Activated CD4-positive, alpha-beta T cell treated with anti-CD3 and anti-CD28 coated beads, Interleukin-2, amount 10 ng/mL, durations not matched to agents 7 days and 5 days (primary cell): ENCODE results near the gene DDX25. TPM values are rescaled to one million over a fixed set of nuclear protein-coding genes. Genes with fewer than 3 reads are reported as not detected.
A peak's percentile ranks its signal among the peaks of the same experiment; 100 is the strongest.

ENCODE experiments used
- CTCF ChIA-PET: fragments of 350-600 bp; sonication (Branson Sonifier 250); formaldehyde crosslinking; loops from one replicate; lab custom pipeline; 2021; ENCODE audit warnings: antibody characterized with exemption; lab: Charles Lee
- POLR2A ChIA-PET: fragments of 350-600 bp; sonication (Branson Sonifier 250); formaldehyde crosslinking; loops from one replicate; lab custom pipeline; 2021; ENCODE audit warnings: antibody characterized with exemption; lab: Charles Lee
- DNase-seq: peaks from one replicate; pipeline ENCODE4 v3.0.0-alpha.2; 2020
- H3K27ac Mint-ChIP-seq: one replicate; pipeline ENCODE4 v1.8.0; 2021; ENCODE audit warnings: mild to moderate bottlenecking, moderate library complexity, mixed read lengths
- H3K27me3 Mint-ChIP-seq: one replicate; pipeline ENCODE4 v1.8.0; 2021; ENCODE audit warnings: mixed read lengths
- H3K36me3 Mint-ChIP-seq: one replicate; pipeline ENCODE4 v1.8.0; 2021; ENCODE audit warnings: low read depth, mixed read lengths
- H3K4me1 Mint-ChIP-seq: one replicate; pipeline ENCODE4 v1.8.0; 2021; ENCODE audit warnings: mixed read lengths
- H3K4me3 Mint-ChIP-seq: one replicate; pipeline ENCODE4 v1.8.0; 2021; ENCODE audit warnings: mild to moderate bottlenecking, moderate library complexity, mixed read lengths
- H3K9me3 Mint-ChIP-seq: one replicate; pipeline ENCODE4 v1.8.0; 2021; ENCODE audit warnings: mixed read lengths
- total RNA-seq, 2 experiments: library from RNA; stranded (reverse); gene quantifications; one replicate each; pipeline ENCODE4 v1.2.3, GENCODE V29; 2021

The DDX25 gene
- total RNA-seq, 2 experiments from 2014 or later = 0.12 TPM; not detected in 1

- CTCF ChIA-PET = interaction anchor here (0.7 kb wide), 1 partner anchor 11 kb away, joined by 3 read pairs; no protein-coding TSS in a partner anchor
- Mint-ChIP-seq H3K9me3 (no peaks in the 10 kb centered on the region), H3K36me3 (no peaks in the 10 kb centered on the region), H3K27ac (no peak overlapping the region), H3K4me3 (no peak overlapping the region), H3K27me3 (peaks cover 27% of the 10 kb centered on the region), H3K4me1 (no peaks in the 10 kb centered on the region)
- no peak for DNase-seq
- POLR2A ChIA-PET = no interaction called here
Measured at GRCh38 chr11:125916683-125917347, 12.5 kb downstream of the DDX25 start.

- Mint-ChIP-seq H3K9me3 (no peaks in the 10 kb centered on the region), H3K27me3 (peaks cover 24% of the 10 kb centered on the region), H3K4me3 (no peak overlapping the region), H3K27ac (no peak overlapping the region), H3K36me3 (no peaks in the 10 kb centered on the region), H3K4me1 (no peaks in the 10 kb centered on the region)
- no peak for DNase-seq
- ChIA-PET CTCF (interaction anchor here (0.7 kb wide), 1 partner anchor 33 kb away, joined by 3 read pairs; no protein-coding TSS in a partner anchor), POLR2A (no interaction called here)
Measured at GRCh38 chr11:125918140-125918840, 14.0 kb downstream of the DDX25 start.

- H3K4me3 Mint-ChIP-seq = no peak overlapping the region
- peaks cover 23% of the 10 kb centered on the region for H3K27me3 Mint-ChIP-seq
- no peak for DNase-seq
- ChIA-PET CTCF (interaction anchor here (0.8 to 1.2 kb wide), 5 partner anchors 10 to 273 kb away, joined by 3 to 4 read pairs (median 3); partner anchors contain the start of gene PUS3), POLR2A (no interaction called here)
- H3K9me3 Mint-ChIP-seq = no peaks in the 10 kb centered on the region
- no peak overlapping the region for H3K27ac Mint-ChIP-seq
- no peaks in the 10 kb centered on the region for H3K4me1 Mint-ChIP-seq
- H3K36me3 Mint-ChIP-seq = no peaks in the 10 kb centered on the region
Measured at GRCh38 chr11:125921042-125921441, 16.7 kb downstream of the DDX25 start.

GRCh38 chr11:125922156-125922555 lies 17.8 kb downstream of the DDX25 start:
- H3K27me3 Mint-ChIP-seq = peaks cover 18% of the 10 kb centered on the region
- CTCF ChIA-PET = interaction anchor here (0.5 to 1.2 kb wide), 3 partner anchors 11 to 51 kb away, joined by 3 read pairs; no protein-coding TSS in a partner anchor
- no peaks in the 10 kb centered on the region for H3K36me3 Mint-ChIP-seq
- no peak for DNase-seq
- no peaks in the 10 kb centered on the region for H3K9me3 Mint-ChIP-seq
- H3K4me1 Mint-ChIP-seq = no peaks in the 10 kb centered on the region
- POLR2A ChIA-PET = no interaction called here
- H3K4me3 Mint-ChIP-seq = no peak overlapping the region
- H3K27ac Mint-ChIP-seq = no peak overlapping the region

GRCh38 chr11:125923012-125923579 lies 18.8 kb downstream of the DDX25 start:
- H3K4me3 Mint-ChIP-seq = no peak overlapping the region
- POLR2A ChIA-PET = no interaction called here
- no peak overlapping the region for H3K27ac Mint-ChIP-seq
- no peaks in the 10 kb centered on the region for H3K9me3 Mint-ChIP-seq
- peak; percentile 71 for DNase-seq
- H3K27me3 Mint-ChIP-seq = peaks cover 17% of the 10 kb centered on the region
- CTCF ChIA-PET = interaction anchor here (0.6 to 1.4 kb wide), 7 partner anchors 19 to 1497 kb away, joined by 3 to 5 read pairs (median 3); partner anchors contain the start of gene PUS3
- no peaks in the 10 kb centered on the region for H3K36me3 Mint-ChIP-seq
- H3K4me1 Mint-ChIP-seq = no peaks in the 10 kb centered on the region

- Mint-ChIP-seq H3K36me3 (no peaks in the 10 kb centered on the region), H3K27ac (no peak overlapping the region), H3K27me3 (peaks cover 13% of the 10 kb centered on the region), H3K9me3 (no peaks in the 10 kb centered on the region), H3K4me1 (no peaks in the 10 kb centered on the region), H3K4me3 (no peak overlapping the region)
- DNase-seq = no peak
- POLR2A ChIA-PET = no interaction called here
- CTCF ChIA-PET = interaction anchor here (0.6 to 1.4 kb wide), 6 partner anchors 18 to 1497 kb away, joined by 3 to 5 read pairs (median 3); partner anchors contain the start of gene PUS3
Measured at GRCh38 chr11:125923633-125924032, 19.3 kb downstream of the DDX25 start.

GRCh38 chr11:125924384-125925007 lies 20.2 kb downstream of the DDX25 start:
- no peak for DNase-seq
- ChIA-PET CTCF (interaction anchor here (1.3 to 1.4 kb wide), 2 partner anchors 9 to 21 kb away, joined by 4 to 5 read pairs; partner anchors contain the start of gene PUS3), POLR2A (no interaction called here)
- H3K9me3 Mint-ChIP-seq = no peaks in the 10 kb centered on the region
- H3K36me3 Mint-ChIP-seq = no peaks in the 10 kb centered on the region
- H3K4me3 Mint-ChIP-seq = no peak overlapping the region
- H3K27ac Mint-ChIP-seq = no peak overlapping the region
- H3K4me1 Mint-ChIP-seq = no peaks in the 10 kb centered on the region
- H3K27me3 Mint-ChIP-seq = peaks cover 12% of the 10 kb centered on the region

GRCh38 chr11:125925247-125925740 lies 21.0 kb downstream of the DDX25 start:
- no peak for DNase-seq
- ChIA-PET POLR2A (no interaction called here), CTCF (interaction anchor here (0.6 to 1.3 kb wide), 2 partner anchors 10 to 465 kb away, joined by 3 to 5 read pairs; no protein-coding TSS in a partner anchor)
- H3K4me3 Mint-ChIP-seq = no peak overlapping the region
- H3K27ac Mint-ChIP-seq = no peak overlapping the region
- peaks cover 15% of the 10 kb centered on the region for H3K27me3 Mint-ChIP-seq
- H3K9me3 Mint-ChIP-seq = no peaks in the 10 kb centered on the region
- H3K4me1 Mint-ChIP-seq = no peaks in the 10 kb centered on the region
- no peaks in the 10 kb centered on the region for H3K36me3 Mint-ChIP-seq

GRCh38 chr11:125925804-125926203 lies 21.5 kb downstream of the DDX25 start:
- H3K36me3 Mint-ChIP-seq = no peaks in the 10 kb centered on the region
- ChIA-PET POLR2A (no interaction called here), CTCF (no interaction called here)
- no peak for DNase-seq
- no peak overlapping the region for H3K27ac Mint-ChIP-seq
- no peak overlapping the region for H3K4me3 Mint-ChIP-seq
- no peaks in the 10 kb centered on the region for H3K4me1 Mint-ChIP-seq
- no peaks in the 10 kb centered on the region for H3K9me3 Mint-ChIP-seq
- peaks cover 13% of the 10 kb centered on the region for H3K27me3 Mint-ChIP-seq

- H3K27me3 Mint-ChIP-seq = peaks cover 13% of the 10 kb centered on the region
- DNase-seq = no peak
- ChIA-PET CTCF (no interaction called here), POLR2A (no interaction called here)
- no peaks in the 10 kb centered on the region for H3K4me1 Mint-ChIP-seq
- no peak overlapping the region for H3K27ac Mint-ChIP-seq
- H3K9me3 Mint-ChIP-seq = no peaks in the 10 kb centered on the region
- H3K4me3 Mint-ChIP-seq = no peak overlapping the region
- no peaks in the 10 kb centered on the region for H3K36me3 Mint-ChIP-seq
Measured at GRCh38 chr11:125926682-125927081, 22.4 kb downstream of the DDX25 start.

GRCh38 chr11:125929445-125930075 lies 25.3 kb downstream of the DDX25 start:
- no peak for DNase-seq
- no peaks in the 10 kb centered on the region for H3K4me1 Mint-ChIP-seq
- H3K27me3 Mint-ChIP-seq = peaks cover 13% of the 10 kb centered on the region
- no peak overlapping the region for H3K4me3 Mint-ChIP-seq
- H3K9me3 Mint-ChIP-seq = no peaks in the 10 kb centered on the region
- ChIA-PET POLR2A (no interaction called here), CTCF (interaction anchor here (1.3 kb wide), 1 partner anchor 16 kb away, joined by 3 read pairs; no protein-coding TSS in a partner anchor)
- no peak overlapping the region for H3K27ac Mint-ChIP-seq
- no peaks in the 10 kb centered on the region for H3K36me3 Mint-ChIP-seq

GRCh38 chr11:125930076-125930450 lies 25.8 kb downstream of the DDX25 start:
- Mint-ChIP-seq H3K36me3 (no peaks in the 10 kb centered on the region), H3K4me3 (no peak overlapping the region), H3K9me3 (no peaks in the 10 kb centered on the region), H3K27ac (no peak overlapping the region), H3K27me3 (peaks cover 12% of the 10 kb centered on the region), H3K4me1 (no peaks in the 10 kb centered on the region)
- ChIA-PET POLR2A (no interaction called here), CTCF (interaction anchor here (1.3 kb wide), 1 partner anchor 15 kb away, joined by 3 read pairs; no protein-coding TSS in a partner anchor)
- no peak for DNase-seq
